ENCODE data around the gene EGFL8. TPM values are rescaled to one million over a fixed set of nuclear protein-coding genes. Genes with fewer than 3 reads are reported as not detected.

The EGFL8 gene
- total RNA-seq, 1 donor from 2014 or later, result 9.2 TPM

DNA sequence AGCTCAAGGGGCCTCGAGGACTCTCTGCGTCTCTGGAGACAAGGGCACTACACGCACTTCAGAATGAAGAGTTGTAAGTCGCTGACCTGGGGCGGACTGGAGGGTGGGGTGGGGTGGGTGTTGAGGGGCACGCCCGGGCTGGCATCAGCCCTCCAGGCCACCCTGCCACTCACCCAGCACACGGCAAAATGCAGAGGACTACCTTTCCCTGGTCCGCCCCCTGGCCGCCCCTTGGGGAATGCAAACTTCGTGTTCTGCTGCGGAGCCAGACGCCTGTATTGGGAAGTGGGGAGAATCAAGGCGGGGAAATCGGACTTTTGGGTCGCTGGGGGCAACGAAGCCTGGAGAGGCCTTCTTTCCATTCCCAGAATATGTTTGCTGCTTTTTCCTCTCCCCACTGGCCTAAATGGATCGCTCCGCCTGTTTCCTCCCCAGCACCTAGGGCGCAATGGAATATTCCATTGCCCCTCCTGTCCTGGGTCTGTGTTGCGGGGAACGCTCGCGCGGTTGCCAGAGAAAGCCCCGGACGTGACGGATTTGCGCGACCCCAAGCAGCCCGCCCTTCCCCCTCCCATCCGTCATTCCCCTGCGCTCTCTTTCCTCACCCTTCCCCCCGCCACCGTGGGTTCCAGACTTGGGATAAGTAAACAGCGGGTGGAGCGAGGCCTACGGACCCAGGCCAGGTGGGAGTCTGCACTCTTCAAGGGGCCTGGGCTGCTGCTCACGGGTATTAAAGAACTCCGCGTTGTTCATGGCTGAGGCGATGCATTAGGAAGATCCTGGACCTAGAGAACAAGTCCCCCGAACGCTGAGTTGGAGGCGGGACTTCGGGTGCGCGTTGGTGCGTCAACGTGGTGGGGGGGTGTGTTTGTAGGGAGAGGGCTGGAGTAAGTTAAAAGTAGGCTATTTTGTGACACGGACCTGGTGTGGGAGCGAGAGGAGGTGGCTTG lies 10.6 kb upstream of the EGFL8 start, which contains the start of gene PPT2:
Gene PPT2 (plus strand): TSS at position 578 of the 950 bp plus-strand sequence. CDS start 454 bp downstream, outside the sequence.
- peaks cover 39% of the 10 kb centered on the region for H3K4me1 ChIP-seq
- no peaks in the 10 kb centered on the region for H3K9me3 ChIP-seq (replicated peaks)
- peaks cover 30% of the 10 kb centered on the region for H3K27me3 ChIP-seq (ENCODE audit: low read depth)
- intact Hi-C loops (cut with micrococcal nuclease), result no loop called here
- H3K27ac ChIP-seq (replicated peaks), result peak within 1 kb of the TSS; percentile 94
- peaks cover 32% of the 10 kb centered on the region for H3K36me3 ChIP-seq
- TF ChIP-seq, protein P1, sequence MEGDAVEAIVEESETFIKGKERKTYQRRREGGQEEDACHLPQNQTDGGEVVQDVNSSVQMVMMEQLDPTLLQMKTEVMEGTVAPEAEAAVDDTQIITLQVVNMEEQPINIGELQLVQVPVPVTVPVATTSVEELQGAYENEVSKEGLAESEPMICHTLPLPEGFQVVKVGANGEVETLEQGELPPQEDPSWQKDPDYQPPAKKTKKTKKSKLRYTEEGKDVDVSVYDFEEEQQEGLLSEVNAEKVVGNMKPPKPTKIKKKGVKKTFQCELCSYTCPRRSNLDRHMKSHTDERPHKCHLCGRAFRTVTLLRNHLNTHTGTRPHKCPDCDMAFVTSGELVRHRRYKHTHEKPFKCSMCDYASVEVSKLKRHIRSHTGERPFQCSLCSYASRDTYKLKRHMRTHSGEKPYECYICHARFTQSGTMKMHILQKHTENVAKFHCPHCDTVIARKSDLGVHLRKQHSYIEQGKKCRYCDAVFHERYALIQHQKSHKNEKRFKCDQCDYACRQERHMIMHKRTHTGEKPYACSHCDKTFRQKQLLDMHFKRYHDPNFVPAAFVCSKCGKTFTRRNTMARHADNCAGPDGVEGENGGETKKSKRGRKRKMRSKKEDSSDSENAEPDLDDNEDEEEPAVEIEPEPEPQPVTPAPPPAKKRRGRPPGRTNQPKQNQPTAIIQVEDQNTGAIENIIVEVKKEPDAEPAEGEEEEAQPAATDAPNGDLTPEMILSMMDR (IDR thresholded peaks at IDR 0.05; ENCODE audit: borderline replicate concordance), result peak; percentile 36
- peak within 1 kb of the TSS; percentile 82 for H3K4me3 ChIP-seq
- DNase-seq, result peak; percentile 91

DNA sequence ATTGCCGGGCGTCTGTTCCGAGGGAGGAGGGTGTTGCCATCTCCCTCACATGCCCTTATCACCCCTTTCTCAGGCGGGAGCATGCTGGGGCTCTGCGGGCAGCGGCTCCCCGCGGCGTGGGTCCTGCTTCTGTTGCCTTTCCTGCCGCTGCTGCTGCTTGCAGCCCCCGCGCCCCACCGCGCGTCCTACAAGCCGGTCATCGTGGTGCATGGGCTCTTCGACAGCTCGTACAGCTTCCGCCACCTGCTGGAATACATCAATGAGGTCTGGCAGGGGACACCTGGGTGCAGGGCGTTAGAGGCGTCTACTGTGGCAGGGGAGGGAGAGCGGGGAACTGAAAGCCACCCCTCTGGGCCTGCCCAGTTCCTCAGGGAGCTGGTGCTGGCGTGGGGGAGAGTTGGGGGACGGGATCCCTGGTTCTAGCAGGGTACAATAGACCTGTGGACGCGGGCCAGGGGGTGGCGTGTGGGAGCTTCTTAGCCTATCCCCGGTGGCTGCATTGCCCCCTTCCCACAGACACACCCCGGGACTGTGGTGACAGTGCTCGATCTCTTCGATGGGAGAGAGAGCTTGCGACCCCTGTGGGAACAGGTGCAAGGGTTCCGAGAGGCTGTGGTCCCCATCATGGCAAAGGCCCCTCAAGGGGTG lies 9.8 kb upstream of the EGFL8 start:
- peak overlapping the region; percentile 82 for H3K4me3 ChIP-seq
- TF ChIP-seq, protein P1 (IDR thresholded peaks at IDR 0.05; ENCODE audit: borderline replicate concordance), result peak; percentile 63
- peaks cover 22% of the 10 kb centered on the region for H3K27me3 ChIP-seq (ENCODE audit: low read depth)
- intact Hi-C loops (cut with micrococcal nuclease), result no loop called here
- peaks cover 39% of the 10 kb centered on the region for H3K4me1 ChIP-seq
- DNase-seq, result peak; percentile 45
- H3K9me3 ChIP-seq (replicated peaks), result no peaks in the 10 kb centered on the region
- H3K36me3 ChIP-seq, result peaks cover 36% of the 10 kb centered on the region
- H3K27ac ChIP-seq (replicated peaks), result peak overlapping the region; percentile 94

DNA sequence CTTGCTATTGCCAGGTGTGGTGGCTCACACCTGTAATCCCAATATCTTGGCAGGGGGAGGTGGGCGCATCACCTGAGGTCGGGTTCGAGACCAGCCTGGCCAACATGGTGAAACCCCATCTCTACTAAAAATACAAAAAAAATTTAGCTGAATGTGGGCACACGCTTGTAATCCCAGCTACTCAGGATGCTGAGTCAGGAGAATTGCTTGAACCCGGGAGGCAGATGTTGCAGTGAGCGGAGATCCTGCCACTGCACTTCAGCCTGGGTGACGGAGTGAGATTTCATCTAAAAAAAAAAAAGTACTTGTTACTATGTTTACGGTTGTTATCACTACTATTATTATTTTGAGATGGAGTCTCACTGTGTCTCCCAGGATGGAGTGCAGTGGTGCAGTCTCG lies 7.5 kb upstream of the EGFL8 start:
- TF ChIP-seq, protein P1 (IDR thresholded peaks at IDR 0.05; ENCODE audit: borderline replicate concordance), result no peak
- H3K27ac ChIP-seq (replicated peaks), result no peak overlapping the region
- H3K4me3 ChIP-seq, result no peak overlapping the region
- peaks cover 48% of the 10 kb centered on the region for H3K36me3 ChIP-seq
- no peak for DNase-seq
- H3K9me3 ChIP-seq (replicated peaks), result no peaks in the 10 kb centered on the region
- peaks cover 39% of the 10 kb centered on the region for H3K4me1 ChIP-seq
- H3K27me3 ChIP-seq (ENCODE audit: low read depth), result peaks cover 3% of the 10 kb centered on the region
- intact Hi-C loops (cut with micrococcal nuclease), result no loop called here

DNA sequence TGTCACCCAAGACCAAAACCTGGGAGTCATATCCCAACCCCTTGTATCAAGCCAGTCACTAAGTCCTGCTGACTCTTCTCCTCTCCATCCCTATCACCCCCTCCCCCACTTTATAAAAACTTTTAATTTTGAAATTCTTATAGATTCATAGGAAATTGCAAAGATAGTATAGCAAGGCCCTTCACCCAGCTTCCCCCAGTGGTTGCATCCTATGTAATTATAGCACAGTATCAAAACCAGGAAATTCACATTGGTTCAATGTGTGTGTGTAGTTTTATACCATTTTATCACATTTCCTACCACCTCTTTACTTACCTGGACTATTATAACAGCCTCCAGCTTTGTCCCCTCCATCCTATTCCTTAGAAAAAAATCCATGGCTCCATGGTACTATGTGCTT lies 6.3 kb upstream of the EGFL8 start:
- TF ChIP-seq, protein P1 (IDR thresholded peaks at IDR 0.05; ENCODE audit: borderline replicate concordance), result no peak
- peaks cover 60% of the 10 kb centered on the region for H3K36me3 ChIP-seq
- H3K27ac ChIP-seq (replicated peaks), result no peak overlapping the region
- no peak for DNase-seq
- no peak overlapping the region for H3K4me3 ChIP-seq
- intact Hi-C loops (cut with micrococcal nuclease), result no loop called here
- no peaks in the 10 kb centered on the region for H3K9me3 ChIP-seq (replicated peaks)
- no peaks in the 10 kb centered on the region for H3K27me3 ChIP-seq (ENCODE audit: low read depth)
- peaks cover 33% of the 10 kb centered on the region for H3K4me1 ChIP-seq

DNA sequence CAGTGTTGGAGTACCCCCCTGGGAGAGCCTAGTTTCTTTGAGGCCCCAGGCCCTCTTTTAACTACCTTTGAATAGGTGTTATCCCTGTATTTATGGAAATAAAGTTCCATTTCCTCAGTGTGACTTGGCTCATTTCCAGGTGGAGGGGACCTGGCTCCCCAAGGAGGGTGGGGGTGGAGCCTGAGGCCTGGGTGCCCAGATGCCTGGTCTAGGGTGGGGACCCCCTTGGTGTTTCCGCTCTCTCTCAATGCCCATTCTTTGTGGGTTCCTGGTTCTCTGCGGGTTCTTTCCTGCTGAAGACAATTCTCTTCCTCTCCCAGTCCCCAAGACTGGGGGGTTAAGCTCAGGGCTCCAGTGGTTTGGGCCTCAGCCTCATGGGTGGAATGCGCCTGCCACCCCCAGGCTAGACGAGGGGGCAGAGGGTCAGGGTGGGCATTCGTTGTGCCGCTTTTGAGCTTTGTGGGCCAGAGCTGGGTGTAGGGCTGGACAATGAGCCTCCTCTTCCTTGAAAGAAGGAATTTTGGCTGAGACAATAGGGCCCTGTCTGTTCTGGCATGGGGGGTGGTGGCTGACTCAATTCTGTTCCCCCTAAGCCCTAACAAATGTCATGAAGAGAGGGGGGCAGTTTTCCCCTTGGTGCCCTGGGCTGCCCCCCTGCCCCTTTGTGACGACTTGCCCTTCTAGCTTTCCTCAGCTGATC lies 686 bp upstream of the EGFL8 start:
- H3K27ac ChIP-seq (replicated peaks), result peak overlapping the region; percentile 61
- intact Hi-C loops (cut with micrococcal nuclease), result no loop called here

More for the DNA sequence above, 686 bp upstream of the EGFL8 start:
- DNase-seq, result no peak
- Histone ChIP-seq H3K4me3 (no peak overlapping the region), H3K9me3 (replicated peaks) (no peaks in the 10 kb centered on the region), H3K27me3 (ENCODE audit: low read depth) (no peaks in the 10 kb centered on the region), H3K4me1 (peaks cover 8% of the 10 kb centered on the region), H3K36me3 (peaks cover 65% of the 10 kb centered on the region)
- TF ChIP-seq, protein P1 (IDR thresholded peaks at IDR 0.05; ENCODE audit: borderline replicate concordance), result no peak
